ENCODE results near the gene FSCB. TPM values are rescaled to one million over a fixed set of nuclear protein-coding genes. Genes with fewer than 3 reads are reported as not detected.

Gene FSCB
- polyA plus RNA-seq, 4 donors, result 0.01 TPM; not detected in 3

DNA sequence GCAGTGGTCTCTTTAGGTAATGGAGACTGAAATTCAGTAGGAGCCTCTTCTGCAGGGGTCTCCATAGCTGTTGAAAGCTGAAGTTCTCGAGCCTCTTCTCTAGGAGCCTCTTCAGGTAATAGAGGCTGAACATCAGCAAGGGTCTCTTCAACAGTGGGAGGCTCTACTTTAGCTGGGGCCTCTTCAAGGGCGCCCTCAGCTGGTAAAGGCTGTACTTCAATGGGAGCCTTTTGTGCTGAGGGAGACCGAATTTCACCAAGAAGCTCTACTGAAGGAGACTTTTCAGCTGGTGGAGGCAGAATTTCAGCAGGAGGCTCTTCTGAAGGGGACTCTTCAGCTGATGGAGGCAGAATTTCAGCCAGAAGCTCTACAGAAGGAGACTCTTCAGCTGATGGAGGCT is 1.5 kb downstream of the FSCB start:
- 66 to 75% (median 66%) methylated on average over 3 of the region's 3 CpGs for WGBS, 3 donors
- no peak for FAIRE-seq
- H3K36me3 ChIP-seq (ENCODE audit: control insufficient read depth in 3 of 3, insufficient read depth in 2 of 3, low read depth in 1 of 3, low read length in 3 of 3), result no peaks in the 10 kb centered on the region

DNA sequence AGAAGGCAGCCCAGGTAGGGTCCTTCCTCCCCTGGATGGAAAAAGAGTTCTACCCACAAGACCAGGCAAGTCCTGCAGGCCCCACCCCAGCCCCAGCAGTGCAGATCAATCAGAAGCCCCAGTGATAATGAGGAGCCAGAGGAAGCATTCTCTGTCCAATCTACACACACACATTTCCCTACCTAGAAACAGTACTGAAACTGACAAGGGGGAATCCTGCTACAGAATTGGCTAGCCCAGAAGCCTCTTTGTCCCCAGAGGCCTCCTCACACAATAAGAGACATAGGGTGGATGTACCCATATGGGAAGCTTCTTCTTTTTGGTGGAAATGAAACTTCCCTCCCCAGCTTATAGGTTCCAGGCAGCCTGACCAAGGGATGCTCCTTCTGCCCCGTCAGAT is 9.9 kb downstream of the FSCB start:
- 50 to 83% (median 67%) methylated on average over 1 of the region's 1 CpG for WGBS, 3 donors
- peaks cover under 1 to 3% of the 10 kb centered on the region in 2 donors for H3K9me3 ChIP-seq (ENCODE audit: control insufficient read depth in 2 of 2, insufficient read depth in 1 of 2, low read depth in 1 of 2, low read length in 1 of 2)
- no peaks in the 10 kb centered on the region for H3K27me3 ChIP-seq (ENCODE audit: control insufficient read depth in 3 of 3, insufficient read depth in 3 of 3, low read length in 3 of 3)
- FAIRE-seq, result no peak
- H3K4me3 ChIP-seq (ENCODE audit: low read depth in 1 of 3, low read length in 3 of 3), result no peak overlapping the region
- H3K36me3 ChIP-seq (ENCODE audit: control insufficient read depth in 3 of 3, insufficient read depth in 2 of 3, low read depth in 1 of 3, low read length in 3 of 3), result no peaks in the 10 kb centered on the region
- no peaks in the 10 kb centered on the region for H3K4me1 ChIP-seq (ENCODE audit: control insufficient read depth in 3 of 3, insufficient read depth in 2 of 3, low read depth in 1 of 3, low read length in 2 of 3)
- no peak for DNase-seq
- H3K27ac ChIP-seq (ENCODE audit: low read depth in 1 of 3, low read length in 2 of 3), result no peak overlapping the region

More for the DNA sequence above, 1.5 kb downstream of the FSCB start:
- H3K27me3 ChIP-seq (ENCODE audit: control insufficient read depth in 3 of 3, insufficient read depth in 3 of 3, low read length in 3 of 3), result no peaks in the 10 kb centered on the region
- DNase-seq, result no peak
- H3K4me1 ChIP-seq (ENCODE audit: control insufficient read depth in 3 of 3, insufficient read depth in 2 of 3, low read depth in 1 of 3, low read length in 2 of 3), result no peaks in the 10 kb centered on the region
- H3K4me3 ChIP-seq (ENCODE audit: low read depth in 1 of 3, low read length in 3 of 3), result no peak overlapping the region
- no peaks in the 10 kb centered on the region for H3K9me3 ChIP-seq (ENCODE audit: control insufficient read depth in 2 of 2, insufficient read depth in 1 of 2, low read depth in 1 of 2, low read length in 1 of 2)
- H3K27ac ChIP-seq (ENCODE audit: low read depth in 1 of 3, low read length in 2 of 3), result no peak overlapping the region

DNA sequence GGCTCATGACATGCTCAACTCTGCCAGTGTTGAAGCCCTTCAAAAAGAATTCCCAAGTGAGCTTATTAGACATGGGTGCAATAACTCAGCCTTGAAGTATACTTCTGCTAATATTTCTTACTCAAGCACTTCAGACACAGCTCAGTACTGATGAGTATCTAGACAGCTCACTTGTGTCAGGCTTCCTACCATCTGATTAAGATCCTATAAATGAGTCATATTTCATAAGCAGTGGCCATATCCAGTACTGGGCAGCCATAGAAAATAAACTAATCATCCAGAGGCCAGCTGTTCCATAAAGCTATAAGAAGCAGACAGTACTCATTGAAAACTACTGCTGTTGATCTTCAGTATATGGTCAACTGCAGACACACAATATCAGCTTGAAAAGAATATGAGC is 12.9 kb downstream of the FSCB start:
- Histone ChIP-seq H3K4me3 (ENCODE audit: low read depth in 1 of 3, low read length in 3 of 3) (no peak overlapping the region), H3K36me3 (ENCODE audit: control insufficient read depth in 3 of 3, insufficient read depth in 2 of 3, low read depth in 1 of 3, low read length in 3 of 3) (no peaks in the 10 kb centered on the region)
- FAIRE-seq, result no peak

DNA sequence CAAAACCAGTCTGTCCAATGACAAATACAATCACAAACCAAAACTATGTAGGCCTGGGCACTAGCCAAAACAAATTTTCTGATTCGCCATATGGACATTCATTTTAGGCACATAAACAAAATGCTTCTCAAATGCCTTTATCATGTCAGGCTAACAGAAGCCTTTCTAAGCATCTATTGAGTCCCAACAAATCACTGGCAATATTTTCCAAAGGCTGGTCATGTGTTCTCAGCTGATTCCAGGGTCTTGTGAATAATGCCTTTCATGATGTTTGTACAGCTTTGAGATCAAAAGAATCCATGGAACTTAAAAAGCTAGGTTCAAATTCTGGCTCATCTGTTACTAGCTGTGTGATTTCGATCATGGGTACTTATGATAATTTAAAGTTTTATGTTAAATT is 16.1 kb downstream of the FSCB start:
- no peaks in the 10 kb centered on the region for H3K36me3 ChIP-seq (ENCODE audit: control insufficient read depth in 3 of 3, insufficient read depth in 2 of 3, low read depth in 1 of 3, low read length in 3 of 3)
- no peak for FAIRE-seq
- WGBS, 3 donors, result 69 to 86% (median 82%) methylated on average over 2 of the region's 2 CpGs

More for the DNA sequence above, 12.9 kb downstream of the FSCB start:
- Histone ChIP-seq H3K27ac (ENCODE audit: low read depth in 1 of 3, low read length in 2 of 3) (no peak overlapping the region), H3K27me3 (ENCODE audit: control insufficient read depth in 3 of 3, insufficient read depth in 3 of 3, low read length in 3 of 3) (no peaks in the 10 kb centered on the region), H3K9me3 (ENCODE audit: control insufficient read depth in 2 of 2, insufficient read depth in 1 of 2, low read depth in 1 of 2, low read length in 1 of 2) (peaks cover 2 to 3% of the 10 kb centered on the region in 2 donors), H3K4me1 (ENCODE audit: control insufficient read depth in 3 of 3, insufficient read depth in 2 of 3, low read depth in 1 of 3, low read length in 2 of 3) (no peaks in the 10 kb centered on the region)
- no peak for DNase-seq

DNA sequence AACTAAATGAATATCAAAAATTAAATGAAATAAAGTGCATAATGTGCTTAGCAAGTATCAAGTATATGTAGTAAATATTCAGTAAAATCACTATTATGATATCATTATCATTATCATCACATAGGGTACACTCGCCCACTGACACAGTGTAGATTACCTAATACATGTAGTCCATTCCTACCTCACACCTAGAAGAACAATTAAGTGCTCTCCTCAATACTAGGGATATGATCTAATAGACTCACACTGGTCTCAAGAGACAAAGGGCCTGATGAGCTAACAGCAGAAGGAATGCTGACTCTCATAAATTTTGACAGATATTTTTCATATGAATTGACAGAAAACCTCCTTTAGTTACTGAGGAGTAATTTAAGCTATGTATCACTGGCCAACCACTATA is 29.1 kb downstream of the FSCB start:
- H3K27ac ChIP-seq (ENCODE audit: low read depth in 1 of 3, low read length in 2 of 3), result no peak overlapping the region
- no peaks in the 10 kb centered on the region for H3K27me3 ChIP-seq (ENCODE audit: control insufficient read depth in 3 of 3, insufficient read depth in 3 of 3, low read length in 3 of 3)
- no peaks in the 10 kb centered on the region for H3K9me3 ChIP-seq (ENCODE audit: control insufficient read depth in 2 of 2, insufficient read depth in 1 of 2, low read depth in 1 of 2, low read length in 1 of 2)
- no peaks in the 10 kb centered on the region for H3K36me3 ChIP-seq (ENCODE audit: control insufficient read depth in 3 of 3, insufficient read depth in 2 of 3, low read depth in 1 of 3, low read length in 3 of 3)
- no peak overlapping the region for H3K4me3 ChIP-seq (ENCODE audit: low read depth in 1 of 3, low read length in 3 of 3)
- no peaks in the 10 kb centered on the region for H3K4me1 ChIP-seq (ENCODE audit: control insufficient read depth in 3 of 3, insufficient read depth in 2 of 3, low read depth in 1 of 3, low read length in 2 of 3)
- WGBS, 3 donors, result 84 to 92% (median 87%) methylated on average over 1 of the region's 1 CpG
- no peak for DNase-seq
- FAIRE-seq, result no peak

More for the DNA sequence above, 16.1 kb downstream of the FSCB start:
- H3K4me3 ChIP-seq (ENCODE audit: low read depth in 1 of 3, low read length in 3 of 3), result no peak overlapping the region
- H3K4me1 ChIP-seq (ENCODE audit: control insufficient read depth in 3 of 3, insufficient read depth in 2 of 3, low read depth in 1 of 3, low read length in 2 of 3), result no peaks in the 10 kb centered on the region
- no peak overlapping the region for H3K27ac ChIP-seq (ENCODE audit: low read depth in 1 of 3, low read length in 2 of 3)
- DNase-seq, result no peak
- no peaks in the 10 kb centered on the region for H3K27me3 ChIP-seq (ENCODE audit: control insufficient read depth in 3 of 3, insufficient read depth in 3 of 3, low read length in 3 of 3)
- peaks cover 0 to 2% of the 10 kb centered on the region in 2 donors for H3K9me3 ChIP-seq (ENCODE audit: control insufficient read depth in 2 of 2, insufficient read depth in 1 of 2, low read depth in 1 of 2, low read length in 1 of 2)

DNA sequence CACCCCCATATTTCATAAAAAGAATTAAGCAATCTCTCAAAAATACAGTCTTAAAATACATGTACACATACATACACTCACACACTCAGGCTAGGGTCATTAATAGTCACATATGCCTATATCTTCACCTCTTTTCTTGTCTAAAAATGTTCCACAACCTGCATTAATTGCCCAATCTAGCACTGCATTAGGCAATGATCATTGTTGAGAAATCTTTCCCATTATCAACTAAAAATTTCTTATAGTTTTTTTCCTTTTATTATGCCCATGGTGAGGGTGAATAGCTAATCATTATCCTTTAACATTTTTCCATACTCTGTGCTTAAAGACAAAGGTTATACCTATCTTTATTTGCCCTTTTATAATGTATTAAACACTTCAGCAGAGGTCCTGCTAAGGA is 38.3 kb downstream of the FSCB start:
- Histone ChIP-seq H3K4me1 (ENCODE audit: control insufficient read depth in 3 of 3, insufficient read depth in 2 of 3, low read depth in 1 of 3, low read length in 2 of 3) (no peaks in the 10 kb centered on the region), H3K27me3 (ENCODE audit: control insufficient read depth in 3 of 3, insufficient read depth in 3 of 3, low read length in 3 of 3) (no peaks in the 10 kb centered on the region), H3K36me3 (ENCODE audit: control insufficient read depth in 3 of 3, insufficient read depth in 2 of 3, low read depth in 1 of 3, low read length in 3 of 3) (no peaks in the 10 kb centered on the region), H3K9me3 (ENCODE audit: control insufficient read depth in 2 of 2, insufficient read depth in 1 of 2, low read depth in 1 of 2, low read length in 1 of 2) (no peaks in the 10 kb centered on the region), H3K27ac (ENCODE audit: low read depth in 1 of 3, low read length in 2 of 3) (no peak overlapping the region), H3K4me3 (ENCODE audit: low read depth in 1 of 3, low read length in 3 of 3) (no peak overlapping the region)
- FAIRE-seq (no peak), DNase-seq (peak in 1 of 2 donors; percentile 65)

DNA sequence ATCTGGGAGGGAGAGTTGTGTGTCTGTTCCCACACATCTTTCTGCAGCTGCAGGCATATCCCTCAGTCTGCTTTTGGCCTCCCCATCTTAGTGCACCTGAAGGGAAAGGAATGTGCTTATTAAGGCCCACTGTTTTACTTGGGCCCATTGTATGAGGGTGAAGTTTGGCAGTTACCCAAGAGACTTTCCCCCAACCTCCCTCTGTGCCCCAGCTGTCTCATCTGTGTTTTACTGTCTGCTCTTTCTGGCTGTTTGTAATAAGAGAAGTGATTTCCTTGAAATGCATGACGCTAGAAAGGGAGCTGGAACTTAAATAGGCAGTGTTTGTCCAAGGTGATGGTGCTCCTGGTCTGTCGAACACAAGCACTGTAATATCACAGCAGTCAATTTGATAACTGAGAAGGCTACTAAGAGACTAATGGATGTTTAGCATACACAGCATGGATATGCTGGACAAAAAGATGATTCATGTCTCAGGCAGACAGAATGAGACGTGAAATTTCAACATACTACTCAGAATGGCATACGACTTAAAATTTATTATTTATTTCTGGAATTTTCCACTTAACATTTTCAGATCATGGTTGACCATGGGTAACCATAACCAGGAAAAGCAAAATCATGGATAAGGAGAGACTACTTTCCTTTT is 43.6 kb downstream of the FSCB start:
- Histone ChIP-seq H3K27ac (ENCODE audit: low read depth in 1 of 3, low read length in 2 of 3) (no peak overlapping the region), H3K4me3 (ENCODE audit: low read depth in 1 of 3, low read length in 3 of 3) (no peak overlapping the region), H3K4me1 (ENCODE audit: control insufficient read depth in 3 of 3, insufficient read depth in 2 of 3, low read depth in 1 of 3, low read length in 2 of 3) (no peaks in the 10 kb centered on the region), H3K27me3 (ENCODE audit: control insufficient read depth in 3 of 3, insufficient read depth in 3 of 3, low read length in 3 of 3) (no peaks in the 10 kb centered on the region), H3K36me3 (ENCODE audit: control insufficient read depth in 3 of 3, insufficient read depth in 2 of 3, low read depth in 1 of 3, low read length in 3 of 3) (no peaks in the 10 kb centered on the region), H3K9me3 (ENCODE audit: control insufficient read depth in 2 of 2, insufficient read depth in 1 of 2, low read depth in 1 of 2, low read length in 1 of 2) (no peaks in the 10 kb centered on the region)
- DNase-seq (no peak), FAIRE-seq (no peak)
- 65 to 73% (median 73%) methylated on average over 4 of the region's 4 CpGs for WGBS, 3 donors

DNA sequence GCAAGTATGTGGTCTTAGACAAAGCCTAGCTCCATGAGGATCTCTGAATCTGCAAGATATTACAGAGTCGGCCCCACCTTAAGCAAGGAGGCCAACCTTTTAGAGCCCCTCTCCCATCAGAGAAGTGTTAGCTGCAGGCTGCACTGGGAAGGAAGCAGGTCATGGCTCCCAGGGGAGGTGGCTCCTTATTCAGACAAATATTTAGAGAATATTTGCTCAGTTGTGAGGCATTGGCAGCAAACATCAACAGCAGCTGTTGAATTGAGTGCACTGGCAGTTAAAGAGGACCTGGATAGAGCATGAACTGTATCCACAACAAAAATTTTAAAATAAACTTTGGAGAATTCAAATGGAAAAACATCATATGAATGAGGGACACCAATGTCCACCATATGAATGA is 44.7 kb downstream of the FSCB start:
- H3K36me3 ChIP-seq (ENCODE audit: control insufficient read depth in 3 of 3, insufficient read depth in 2 of 3, low read depth in 1 of 3, low read length in 3 of 3), result no peaks in the 10 kb centered on the region
- FAIRE-seq (no peak), DNase-seq (no peak)
- no peak overlapping the region for H3K4me3 ChIP-seq (ENCODE audit: low read depth in 1 of 3, low read length in 3 of 3)
- 84 to 91% (median 89%) methylated on average over 1 of the region's 1 CpG for WGBS, 3 donors
- H3K27ac ChIP-seq (ENCODE audit: low read depth in 1 of 3, low read length in 2 of 3), result no peak overlapping the region
- no peaks in the 10 kb centered on the region for H3K9me3 ChIP-seq (ENCODE audit: control insufficient read depth in 2 of 2, insufficient read depth in 1 of 2, low read depth in 1 of 2, low read length in 1 of 2)
- no peaks in the 10 kb centered on the region for H3K4me1 ChIP-seq (ENCODE audit: control insufficient read depth in 3 of 3, insufficient read depth in 2 of 3, low read depth in 1 of 3, low read length in 2 of 3)
- no peaks in the 10 kb centered on the region for H3K27me3 ChIP-seq (ENCODE audit: control insufficient read depth in 3 of 3, insufficient read depth in 3 of 3, low read length in 3 of 3)

DNA sequence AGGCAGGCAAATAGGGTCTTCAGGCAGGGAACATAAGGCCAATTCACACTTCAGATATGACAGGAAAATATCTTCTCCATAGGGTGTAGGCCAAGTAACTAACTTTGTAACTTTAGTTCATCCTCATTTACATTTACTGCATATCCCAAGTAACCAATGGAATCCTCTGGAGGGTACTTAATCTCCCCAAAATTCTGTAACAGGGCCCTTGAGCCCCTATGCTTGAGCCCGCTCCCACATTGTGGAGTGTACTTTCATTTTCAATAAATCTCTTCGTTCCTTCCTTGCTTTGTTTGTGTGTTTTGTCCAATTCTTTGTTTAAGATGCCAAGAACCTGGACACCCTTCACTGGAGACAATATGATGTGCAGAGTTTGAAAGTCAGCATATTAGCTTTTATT is 45.3 kb downstream of the FSCB start:
- Histone ChIP-seq H3K27ac (ENCODE audit: low read depth in 1 of 3, low read length in 2 of 3) (no peak overlapping the region), H3K36me3 (ENCODE audit: control insufficient read depth in 3 of 3, insufficient read depth in 2 of 3, low read depth in 1 of 3, low read length in 3 of 3) (no peaks in the 10 kb centered on the region), H3K4me1 (ENCODE audit: control insufficient read depth in 3 of 3, insufficient read depth in 2 of 3, low read depth in 1 of 3, low read length in 2 of 3) (no peaks in the 10 kb centered on the region), H3K4me3 (ENCODE audit: low read depth in 1 of 3, low read length in 3 of 3) (no peak overlapping the region), H3K27me3 (ENCODE audit: control insufficient read depth in 3 of 3, insufficient read depth in 3 of 3, low read length in 3 of 3) (no peaks in the 10 kb centered on the region), H3K9me3 (ENCODE audit: control insufficient read depth in 2 of 2, insufficient read depth in 1 of 2, low read depth in 1 of 2, low read length in 1 of 2) (peaks cover 0 to 4% of the 10 kb centered on the region in 2 donors)
- no peak for DNase-seq
- WGBS, 3 donors, result 35 to 66% (median 53%) methylated on average over 2 of the region's 2 CpGs
- no peak for FAIRE-seq
